T-helper 1 cell (primary cell): Measurements from ENCODE around the gene TUBB4A.

Experiments
- DNase-seq, 5 donors: peaks; one replicate each; pipeline ENCODE4 v3.0.0-alpha.2; 2012 to 2020

The TUBB4A gene

DNA sequence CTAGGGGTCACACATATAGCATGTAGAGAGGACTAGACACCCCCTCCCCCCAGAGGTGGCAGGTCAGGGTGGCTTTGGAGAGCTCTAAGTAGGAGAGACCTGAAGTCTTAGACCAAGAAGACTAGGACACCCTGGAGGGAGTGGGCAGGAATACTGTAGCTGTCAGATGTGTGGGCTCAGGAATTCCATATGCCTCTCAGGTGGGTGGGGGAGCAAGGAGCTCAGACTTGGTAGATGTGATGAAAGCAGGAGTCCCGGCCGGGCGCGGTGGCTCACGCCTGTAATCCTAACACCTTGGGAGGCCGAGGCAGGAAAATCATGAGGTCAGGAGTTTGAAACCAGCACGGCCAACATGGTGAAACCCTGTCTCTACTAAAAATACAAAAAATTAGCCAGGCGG lies 36.4 kb downstream of the TUBB4A start:
- no peak for DNase-seq

DNA sequence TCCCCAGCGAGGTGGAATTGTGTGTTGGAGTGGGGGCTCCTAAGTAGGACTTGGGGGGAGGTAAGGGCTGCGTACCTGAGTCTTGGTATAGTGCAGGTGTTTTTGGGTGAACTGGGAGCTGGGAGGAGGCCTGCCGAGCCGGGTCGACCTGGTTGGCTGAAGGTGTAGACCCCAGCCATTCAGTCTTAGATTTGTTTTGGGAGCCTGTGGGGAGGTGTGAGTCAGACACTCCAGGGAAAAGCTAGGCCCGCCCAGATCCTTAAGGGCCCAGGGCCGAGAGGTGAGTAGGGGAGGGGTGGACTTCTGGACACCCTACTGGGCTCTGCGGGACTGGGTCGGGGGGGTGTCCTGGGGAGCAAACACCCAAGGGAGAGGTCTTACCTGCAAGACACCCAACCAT lies 37.1 kb downstream of the TUBB4A start:
- DNase-seq = no peak

DNA sequence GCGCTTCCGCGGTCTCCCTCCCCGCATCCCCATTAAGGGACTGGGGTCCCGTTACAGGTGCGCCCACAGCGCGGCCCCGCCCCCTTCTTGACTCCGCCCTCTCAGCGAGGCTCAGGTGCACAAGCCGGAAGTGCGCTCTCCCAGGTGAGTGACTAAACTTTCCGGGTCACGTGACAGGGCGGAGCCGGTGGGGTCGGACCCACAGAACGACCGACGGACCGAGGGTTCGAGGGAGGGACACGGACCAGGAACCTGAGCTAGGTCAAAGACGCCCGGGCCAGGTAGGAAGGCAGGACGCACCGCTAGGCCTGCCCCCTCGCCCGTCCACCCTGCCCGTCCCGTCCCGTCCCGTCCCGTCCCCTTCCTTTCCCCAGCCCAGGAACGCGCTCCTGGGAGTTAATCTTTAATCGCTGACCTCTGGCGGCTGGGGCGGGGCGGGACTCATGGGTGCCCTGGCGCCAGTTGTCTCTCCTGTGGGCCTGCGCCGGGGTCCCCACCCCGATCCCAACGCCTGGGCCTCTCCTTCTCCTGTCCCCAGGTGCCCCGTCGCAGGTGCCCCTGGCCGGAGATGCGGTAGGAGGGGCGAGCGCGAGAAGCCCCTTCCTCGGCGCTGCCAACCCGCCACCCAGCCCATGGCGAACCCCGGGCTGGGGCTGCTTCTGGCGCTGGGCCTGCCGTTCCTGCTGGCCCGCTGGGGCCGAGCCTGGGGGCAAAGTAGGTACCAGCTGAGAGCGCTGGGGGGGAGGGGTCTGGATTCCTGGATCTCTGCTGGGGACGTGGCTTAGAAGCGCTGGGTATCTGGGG lies 37.8 kb downstream of the TUBB4A start, which contains the start of gene CRB3:
Gene CRB3 (plus strand): TSS at position 202 of the 804 bp plus-strand sequence. CDS start 431 bp downstream, at position 633.
- peak in 3 of 5 donors; percentile 50 to 51 (median 50) for DNase-seq

DNA sequence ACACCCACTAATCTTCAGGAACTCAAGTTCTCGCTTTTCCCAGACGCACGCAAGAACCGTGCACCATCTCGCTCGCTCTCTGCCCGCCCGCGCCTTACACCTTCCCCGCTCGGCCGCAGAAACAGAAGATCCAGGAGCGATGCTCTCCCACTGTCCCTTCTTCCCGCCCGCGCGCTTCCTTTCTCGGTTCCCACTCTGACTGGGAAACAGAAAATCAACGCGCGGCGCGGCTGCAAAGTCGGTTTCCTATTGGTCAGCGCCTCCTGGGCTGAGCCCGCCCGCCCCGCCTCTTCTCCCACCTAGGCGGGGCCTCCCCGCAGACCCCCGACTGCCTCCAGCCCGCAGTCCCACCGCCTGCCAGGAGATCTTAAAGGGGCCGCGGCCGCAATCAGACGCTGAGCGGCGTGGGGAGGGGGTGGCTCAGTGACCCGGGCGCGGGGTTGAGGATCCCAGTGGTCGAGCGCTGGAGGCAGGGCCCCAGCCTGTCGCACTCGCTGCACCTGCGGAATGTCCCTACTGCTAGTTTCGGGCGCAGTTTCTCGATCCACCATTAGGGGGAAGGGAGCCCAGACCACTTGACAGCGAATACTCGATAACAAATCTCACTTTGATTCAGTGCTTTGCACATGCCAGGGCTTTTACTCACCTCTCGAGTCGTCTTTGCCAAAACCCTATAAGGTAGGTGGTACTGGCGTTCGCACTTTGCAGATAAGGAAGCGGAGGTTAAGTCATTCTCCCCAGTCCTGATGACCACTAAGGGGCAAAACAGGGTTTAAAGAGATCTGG lies 41.8 kb downstream of the TUBB4A start:
- peak; percentile 87 to 97 (median 94) for DNase-seq

DNA sequence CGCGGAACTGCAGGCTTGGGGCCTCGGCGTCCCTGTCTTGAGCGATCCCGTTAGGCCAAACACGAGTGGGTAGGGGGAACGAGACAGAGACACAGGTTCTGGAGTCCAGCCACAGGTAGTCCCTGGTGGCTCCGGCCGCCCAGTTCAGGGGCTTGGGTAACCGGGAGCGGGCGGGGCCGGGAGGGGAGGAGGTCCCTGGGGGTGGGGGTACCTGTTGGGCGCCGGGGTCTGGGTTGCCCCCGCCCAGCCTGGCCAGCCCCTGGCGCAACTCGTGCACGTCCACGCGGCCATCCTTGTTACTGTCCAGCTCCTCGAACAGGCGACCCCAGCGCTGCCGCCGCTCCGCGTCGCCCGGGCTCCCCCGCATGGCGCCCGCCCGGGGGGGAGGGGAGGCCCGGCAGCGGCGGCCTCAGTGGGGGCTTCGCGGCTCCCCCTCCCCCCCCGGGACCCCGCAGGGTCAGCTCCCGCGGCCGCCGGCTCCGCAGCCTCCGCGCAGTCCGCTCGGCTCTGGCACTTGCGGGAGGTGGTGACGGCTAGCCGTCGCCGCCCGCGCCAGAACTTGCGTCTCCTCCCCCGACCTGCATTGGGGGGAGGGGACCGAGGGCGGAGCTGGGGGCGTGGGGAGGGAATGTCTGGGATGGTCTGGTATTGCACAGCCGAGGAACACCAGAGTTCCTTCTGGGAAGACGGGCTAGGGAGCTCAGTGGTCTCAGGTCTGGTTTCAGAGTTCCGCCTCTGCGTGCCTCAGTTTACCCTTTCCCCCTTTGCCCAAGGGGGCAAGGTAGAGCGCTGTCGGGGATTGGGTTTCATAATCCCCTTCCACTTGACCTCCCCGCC lies 42.6 kb downstream of the TUBB4A start, which contains the start of gene SLC25A23:
Gene SLC25A23 (minus strand): TSS at position 531 of the 837 bp plus-strand sequence. CDS start 164 bp downstream, at position 367.
- peak; percentile 26 to 74 (median 44) for DNase-seq

DNA sequence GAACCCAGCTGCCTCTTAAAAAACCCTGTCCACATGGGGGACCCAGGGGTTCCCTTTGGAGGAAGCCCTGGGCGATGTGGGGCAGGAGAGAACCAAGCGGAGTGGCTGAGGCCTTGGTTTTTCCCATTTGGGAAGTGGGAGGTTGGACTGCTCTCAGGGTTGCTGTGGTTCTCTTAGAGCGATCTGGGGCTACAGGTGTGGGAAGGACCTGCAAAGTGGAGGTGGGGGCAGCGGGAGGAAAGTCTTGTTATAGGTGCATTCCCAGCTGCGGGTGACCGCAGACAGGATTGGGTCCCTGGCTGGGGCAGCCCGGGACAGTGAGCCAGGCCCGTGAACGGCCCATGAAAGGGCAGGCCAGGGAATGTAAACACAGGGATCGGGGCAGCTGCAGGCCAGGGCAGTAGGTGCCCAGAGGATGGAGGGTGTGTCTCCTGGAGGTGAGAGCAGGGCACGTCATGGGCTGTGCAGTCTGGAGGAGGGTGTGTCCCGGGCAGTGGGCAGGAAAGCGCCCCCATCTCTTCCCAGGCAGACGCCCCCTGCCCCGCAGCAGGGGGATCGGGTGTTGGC lies 43.3 kb downstream of the TUBB4A start:
- DNase-seq = no peak

DNA sequence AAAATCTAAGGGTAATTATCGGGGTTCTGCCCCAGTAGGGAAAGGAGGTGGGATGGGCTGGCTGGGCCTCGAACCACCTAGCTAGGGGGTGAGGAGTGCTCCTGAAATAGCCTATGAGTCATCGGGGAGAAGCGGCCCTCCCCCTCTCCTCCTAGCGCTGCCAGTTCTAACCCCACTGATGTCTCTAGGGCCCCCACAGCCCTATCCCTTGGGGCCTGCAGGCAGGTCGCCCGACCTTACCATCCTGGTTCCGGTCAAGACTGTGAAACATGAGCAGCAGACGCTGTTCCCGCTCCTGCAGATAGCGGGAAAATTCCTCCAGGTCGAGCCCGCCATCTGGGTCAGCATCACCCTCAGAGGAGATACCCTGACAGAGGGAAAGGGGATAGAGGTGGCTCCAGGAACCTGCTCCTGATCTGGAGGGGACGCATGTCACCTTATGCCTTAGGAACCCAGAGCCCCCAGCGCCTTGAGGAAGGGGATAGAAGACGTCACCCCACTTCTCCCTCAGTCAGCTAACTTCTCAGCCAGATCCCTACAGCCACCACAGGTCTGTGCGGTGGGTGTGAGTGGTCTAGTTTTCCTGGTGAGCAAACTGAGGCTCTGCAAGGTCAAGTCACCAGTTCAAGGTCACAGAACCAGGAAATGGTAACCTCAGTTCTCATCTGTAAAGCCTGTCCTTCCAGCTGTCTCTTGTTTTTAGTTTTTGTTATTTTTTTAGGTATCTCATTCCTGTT lies 44.0 kb downstream of the TUBB4A start:
- DNase-seq = no peak

DNA sequence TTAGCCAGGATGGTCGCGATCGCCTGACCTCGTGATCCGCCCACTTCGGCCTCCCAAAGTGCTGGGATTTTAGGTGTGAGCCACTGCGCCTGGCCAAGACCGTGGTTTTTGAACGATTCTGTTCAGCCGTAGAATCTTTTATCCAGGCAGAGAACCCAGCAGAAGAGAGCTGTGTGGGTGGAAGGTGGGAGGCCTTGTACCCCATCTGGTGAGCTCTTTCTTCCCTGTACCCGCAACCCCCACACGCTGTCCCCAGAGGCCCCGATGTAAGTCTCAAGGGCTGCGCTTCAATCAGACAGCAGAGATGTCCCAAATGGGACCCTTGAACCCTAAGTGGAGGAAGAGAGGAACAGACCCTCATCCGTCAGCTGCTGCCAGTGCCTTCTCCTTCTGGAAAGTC lies 46.2 kb downstream of the TUBB4A start:
- no peak for DNase-seq

DNA sequence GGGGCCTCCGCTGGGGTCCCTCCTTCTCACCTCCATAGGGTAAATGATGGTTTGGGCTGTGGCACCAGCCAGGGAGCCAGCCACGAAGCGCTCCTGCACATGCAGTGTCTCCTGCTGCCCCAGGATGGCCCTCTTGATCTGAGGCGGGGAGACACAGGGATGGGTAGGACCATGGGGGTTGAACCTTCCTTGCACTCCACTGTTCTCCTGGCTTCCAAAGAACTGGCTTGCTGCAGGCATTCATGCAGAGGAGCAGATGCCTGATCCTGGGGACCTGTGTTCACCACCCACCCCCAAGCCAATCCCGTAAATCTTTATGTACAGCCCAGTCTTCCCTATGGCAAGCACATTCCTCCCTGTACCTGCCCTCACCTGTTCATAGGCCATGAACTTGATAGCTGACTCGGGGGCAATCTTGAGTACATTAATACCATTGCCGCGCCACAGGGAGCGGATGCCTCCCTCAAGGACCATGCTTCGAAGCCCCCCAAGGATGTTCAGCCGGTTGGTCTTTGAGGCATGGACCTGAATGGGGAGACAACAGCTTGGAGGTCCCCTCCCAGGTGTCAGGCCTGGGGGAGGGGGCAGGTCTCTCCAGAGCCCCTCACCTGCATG lies 48.1 kb downstream of the TUBB4A start:
- DNase-seq = no peak

DNA sequence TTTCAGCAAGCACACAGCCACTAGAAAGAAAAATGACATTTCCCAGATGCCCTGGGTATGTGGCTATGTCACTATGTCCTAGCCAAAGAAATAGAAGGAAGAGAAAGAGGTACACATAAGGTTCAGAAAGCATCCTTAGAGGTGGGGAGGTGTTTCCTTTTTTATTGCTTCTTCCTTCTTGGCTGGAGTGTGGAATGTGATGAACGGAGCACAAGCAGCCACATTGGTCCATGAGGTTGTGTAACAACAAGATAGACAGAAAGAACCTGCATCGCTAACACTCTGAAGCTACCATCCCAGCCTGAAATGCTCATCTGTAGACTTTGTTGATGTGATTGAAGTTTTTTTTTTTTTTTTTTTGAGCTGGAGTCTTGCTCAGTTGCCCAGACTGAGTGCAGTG lies 49.2 kb downstream of the TUBB4A start:
- no peak for DNase-seq

DNA sequence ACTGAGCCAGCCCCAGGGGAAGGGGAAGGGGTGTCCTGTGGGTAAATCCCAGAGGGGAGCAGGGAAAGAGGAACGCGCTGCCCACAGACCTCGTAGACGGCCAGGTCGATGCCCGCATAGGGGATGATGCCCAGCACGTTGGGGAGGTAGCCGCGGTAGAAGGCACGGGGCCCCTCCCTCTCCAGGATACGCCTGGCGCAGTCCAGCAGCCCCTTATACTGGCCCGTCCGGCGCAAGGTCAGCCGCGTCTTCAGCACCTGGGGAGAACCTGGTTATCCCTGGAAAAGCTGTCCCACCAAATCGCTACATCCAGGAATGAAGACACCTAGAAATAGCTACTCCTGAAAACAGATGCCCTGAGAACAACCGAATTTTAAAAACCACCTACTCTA lies 49.9 kb downstream of the TUBB4A start:
- no peak for DNase-seq

DNA sequence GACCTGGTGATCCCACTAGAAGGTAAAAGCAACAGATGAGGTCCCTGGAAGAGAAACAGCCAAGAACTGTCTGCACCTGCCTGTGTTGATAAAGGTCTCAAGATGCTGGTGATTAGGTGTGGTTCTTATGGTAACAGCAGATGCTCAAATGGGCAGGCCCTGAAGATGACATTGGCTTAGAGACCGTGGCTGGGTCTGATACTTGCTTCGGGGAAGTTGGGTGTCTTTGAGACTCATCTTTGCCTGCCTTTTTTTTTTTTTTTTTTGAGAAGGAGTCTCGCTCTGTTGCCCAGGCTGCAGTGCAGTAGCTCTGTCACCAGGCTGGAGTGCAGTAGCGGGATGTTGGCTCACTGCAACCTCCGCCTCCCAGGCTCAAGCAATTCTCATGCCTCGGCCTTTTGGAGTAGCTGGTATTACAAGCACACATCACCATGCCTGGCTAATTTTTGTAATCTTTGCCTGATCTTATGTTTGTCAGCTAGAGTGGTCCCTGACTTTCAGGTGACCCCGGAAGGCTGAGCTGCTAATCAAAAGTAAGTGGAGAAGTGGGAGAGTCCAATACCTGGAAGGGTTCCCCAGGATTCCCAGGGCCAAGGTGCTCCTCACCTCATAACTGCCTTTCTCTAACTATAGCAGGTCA lies 50.4 kb downstream of the TUBB4A start:
- DNase-seq = no peak

DNA sequence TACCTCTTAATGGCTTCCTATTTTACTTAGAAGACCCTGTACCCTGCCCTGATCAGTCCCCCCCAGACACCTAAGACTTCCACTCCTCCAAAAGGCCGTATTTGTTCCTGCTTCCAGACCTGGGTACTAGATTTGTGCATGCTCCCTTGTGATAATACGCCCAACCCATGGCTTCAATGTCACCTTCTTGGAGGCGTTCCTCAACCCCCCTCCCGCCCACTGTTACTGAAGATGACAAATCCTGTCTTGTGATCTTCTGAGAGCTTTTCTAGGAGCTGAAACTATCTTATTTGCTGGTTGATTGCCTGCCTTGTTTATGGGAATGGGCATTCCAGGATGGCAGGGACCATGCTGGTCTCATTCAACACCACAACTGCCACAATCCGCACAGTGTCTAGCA lies 51.9 kb downstream of the TUBB4A start:
- DNase-seq = no peak

DNA sequence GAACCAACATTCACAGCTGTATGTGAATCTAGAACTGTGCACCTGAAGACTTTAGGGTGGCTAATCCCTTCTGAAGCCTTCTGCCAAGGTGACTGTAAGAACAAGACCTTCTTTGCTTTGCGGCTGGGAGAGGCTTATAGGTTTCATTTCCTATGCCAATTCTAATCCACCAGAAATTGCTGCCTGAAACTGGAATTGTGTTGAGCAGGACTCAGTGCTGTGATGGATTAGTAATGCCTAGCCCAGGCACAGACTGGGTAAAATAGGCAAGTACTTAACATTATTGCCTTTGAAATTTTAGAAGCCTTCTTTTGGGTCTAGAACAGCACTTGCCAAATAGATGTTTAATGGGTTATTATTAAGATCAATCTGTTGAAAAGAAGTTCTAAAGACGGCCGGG lies 54.1 kb downstream of the TUBB4A start:
- no peak for DNase-seq

DNA sequence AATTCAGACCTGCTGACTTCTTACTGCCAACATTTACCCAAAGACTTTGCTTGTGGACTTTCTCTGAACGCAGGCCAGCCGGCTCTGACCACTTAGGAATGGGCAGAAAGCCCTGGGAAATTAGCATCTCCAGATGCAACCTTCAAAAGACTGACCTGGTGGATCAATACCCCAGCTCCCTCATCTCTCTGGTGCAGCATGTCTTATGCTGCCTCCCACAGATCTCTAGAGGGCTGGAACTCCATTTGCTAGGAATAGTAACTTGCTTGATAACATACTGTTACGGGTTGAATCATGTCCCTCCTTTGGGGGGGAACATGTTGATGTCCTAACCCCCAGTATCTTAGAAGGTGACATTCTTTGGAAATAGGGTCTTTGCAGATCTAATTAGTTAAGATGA lies 55.7 kb downstream of the TUBB4A start:
- DNase-seq = no peak
